ENCODE data around the gene ZNF579. TPM values are rescaled to one million over a fixed set of nuclear protein-coding genes. Genes with fewer than 3 reads are reported as not detected.

The ZNF579 gene
- total and polyA plus RNA-seq, 2 of the 13 experiments (the other 11 are each of a cell fraction or from before 2014, with no cell fraction given), result 2.1 to 2.9 TPM

DNA sequence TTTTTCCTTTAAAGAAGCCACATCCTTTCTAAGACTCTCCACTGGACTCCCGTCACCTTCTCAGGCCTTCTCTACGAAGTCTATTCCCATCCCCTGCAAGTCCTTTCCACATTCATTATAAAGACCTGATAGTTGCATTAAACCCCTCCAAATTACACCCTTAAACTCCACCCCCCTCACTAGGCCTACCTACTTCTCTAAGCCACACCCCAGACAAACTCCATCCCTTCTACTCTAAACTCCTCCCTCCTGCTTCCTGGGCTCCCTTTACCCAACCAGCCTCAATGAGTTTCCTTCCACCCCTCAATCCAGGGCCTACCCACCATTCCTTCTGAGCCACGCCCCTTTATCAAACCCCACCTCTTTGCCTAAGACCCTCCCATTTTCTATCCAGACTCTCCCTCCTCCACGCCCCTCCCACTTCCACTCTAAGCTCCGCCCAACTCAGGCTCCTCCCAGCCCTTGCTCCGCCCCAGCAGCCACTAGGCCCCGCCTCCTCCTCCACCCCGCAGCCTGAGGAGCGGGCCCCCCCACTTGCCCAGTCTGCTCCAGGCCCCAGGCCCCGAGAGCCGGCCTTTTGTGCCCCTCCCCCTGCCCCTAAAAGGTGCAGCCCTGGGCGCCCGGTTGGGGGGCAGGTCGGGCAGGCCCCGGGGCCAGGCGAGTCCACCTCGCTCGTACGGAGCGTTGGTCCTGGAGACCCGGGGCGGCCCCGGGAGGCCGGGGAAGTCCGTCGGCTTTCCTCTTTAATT, 18.2 kb upstream of the ZNF579 start (continued):
- TF ChIP-seq, protein P1, sequence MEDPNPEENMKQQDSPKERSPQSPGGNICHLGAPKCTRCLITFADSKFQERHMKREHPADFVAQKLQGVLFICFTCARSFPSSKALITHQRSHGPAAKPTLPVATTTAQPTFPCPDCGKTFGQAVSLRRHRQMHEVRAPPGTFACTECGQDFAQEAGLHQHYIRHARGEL (CRISPR knock-in tag; IDR thresholded peaks at IDR 0.05), result no peak
- no peak for TF ChIP-seq MAZ (IDR thresholded peaks at IDR 0.05; ENCODE audit: borderline replicate concordance, low read depth, low read length)
- no peak for TF ChIP-seq MAZ (CRISPR knock-in tag; IDR thresholded peaks at IDR 0.05; ENCODE audit: low read depth)
- 0 out of 2 replicates have a peak, but pooled peaks have one; percentile 32 for TF ChIP-seq KDM3A (CRISPR knock-in tag; IDR thresholded peaks at IDR 0.05; ENCODE audit: low read depth)
- TF ChIP-seq, protein P2, sequence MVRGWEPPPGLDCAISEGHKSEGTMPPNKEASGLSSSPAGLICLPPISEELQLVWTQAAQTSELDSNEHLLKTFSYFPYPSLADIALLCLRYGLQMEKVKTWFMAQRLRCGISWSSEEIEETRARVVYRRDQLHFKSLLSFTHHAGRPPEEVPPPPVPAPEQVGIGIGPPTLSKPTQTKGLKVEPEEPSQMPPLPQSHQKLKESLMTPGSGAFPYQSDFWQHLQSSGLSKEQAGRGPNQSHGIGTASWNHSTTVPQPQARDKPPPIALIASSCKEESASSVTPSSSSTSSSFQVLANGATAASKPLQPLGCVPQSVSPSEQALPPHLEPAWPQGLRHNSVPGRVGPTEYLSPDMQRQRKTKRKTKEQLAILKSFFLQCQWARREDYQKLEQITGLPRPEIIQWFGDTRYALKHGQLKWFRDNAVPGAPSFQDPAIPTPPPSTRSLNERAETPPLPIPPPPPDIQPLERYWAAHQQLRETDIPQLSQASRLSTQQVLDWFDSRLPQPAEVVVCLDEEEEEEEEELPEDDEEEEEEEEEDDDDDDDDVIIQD (CRISPR knock-in tag; IDR thresholded peaks at IDR 0.05; ENCODE audit: low read depth), result no peak
- TF ChIP-seq ZNF34 (CRISPR knock-in tag; IDR thresholded peaks at IDR 0.05; ENCODE audit: borderline replicate concordance), result peak; percentile 13; the same call in 1 of the 2 replicates
- peak; percentile 53 for TF ChIP-seq ZNF792 (CRISPR knock-in tag; IDR thresholded peaks at IDR 0.05)
- TF ChIP-seq PBX2 (CRISPR knock-in tag; IDR thresholded peaks at IDR 0.05), result no peak
- TF ChIP-seq IKZF5 (CRISPR knock-in tag; IDR thresholded peaks at IDR 0.05), result peak; percentile 77
- TF ChIP-seq ZNF468 (CRISPR knock-in tag; IDR thresholded peaks at IDR 0.05), result no peak
- no peak for TF ChIP-seq DNMT3B (CRISPR knock-in tag; conservative IDR thresholded peaks at IDR 0.05)
- no peak for TF ChIP-seq KIAA2018 (CRISPR knock-in tag; IDR thresholded peaks at IDR 0.05; ENCODE audit: borderline replicate concordance)
- no peak for TF ChIP-seq SOX13 (IDR thresholded peaks at IDR 0.05)
- TF ChIP-seq SOX13 (CRISPR knock-in tag; conservative IDR thresholded peaks at IDR 0.05 in 1 of 2, IDR thresholded peaks at IDR 0.05 in 1 of 2), result peak in 1 of 2 experiments; percentile 20; a peak in 1 of 4 replicates
- TF ChIP-seq SP140L (CRISPR knock-in tag; IDR thresholded peaks at IDR 0.05; ENCODE audit: borderline replicate concordance), result no peak
- no peak for TF ChIP-seq NFYC (CRISPR knock-in tag; IDR thresholded peaks at IDR 0.05)
